ENCODE data around the gene AGBL2.

The AGBL2 gene

DNA sequence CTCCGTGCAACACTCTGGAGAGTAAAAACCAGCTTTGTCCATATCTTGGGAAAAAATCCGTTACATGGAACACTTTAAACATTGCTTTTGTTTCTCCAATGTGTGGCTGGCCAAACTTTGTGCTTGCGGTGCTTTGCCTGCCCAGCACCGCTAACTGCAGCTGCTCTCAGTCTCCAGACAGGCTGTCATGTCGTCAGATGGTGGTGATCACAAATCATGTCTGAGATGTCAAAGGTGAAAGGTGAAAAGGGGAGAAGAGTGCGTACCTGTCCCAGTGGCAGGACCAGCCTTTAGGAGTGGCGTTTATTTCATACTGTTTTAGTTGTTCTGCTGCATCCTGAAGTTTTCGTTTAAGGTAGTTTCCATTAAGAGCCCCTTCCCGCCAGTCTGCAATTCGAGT is 17.1 kb upstream of the AGBL2 start:
- Histone ChIP-seq H2AFZ (ENCODE audit: low read depth, low read length) (no peak overlapping the region), H3K79me2 (ENCODE audit: low read length) (peaks cover 34% of the 10 kb centered on the region), H3K9ac (ENCODE audit: low read length) (no peak overlapping the region), H3K4me1 (ENCODE audit: low read length) (peaks cover 14% of the 10 kb centered on the region; the same call in 1 of the 2 replicates), H3K27me3 (ENCODE audit: low read depth, low read length) (no peaks in the 10 kb centered on the region), H3K4me3 (ENCODE audit: low read length) (no peak overlapping the region), H3K9me3 (ENCODE audit: insufficient read depth, low read length) (no peaks in the 10 kb centered on the region), H3K27ac (ENCODE audit: low read length) (no peak overlapping the region), H3K36me3 (replicated peaks; ENCODE audit: low read depth, low read length) (peaks cover 69% of the 10 kb centered on the region), H3K4me2 (ENCODE audit: low read length) (no peak overlapping the region), H4K20me1 (ENCODE audit: insufficient read depth, low read length) (peaks cover 13% of the 10 kb centered on the region)
- no peak for TF ChIP-seq CTCF (IDR thresholded peaks at IDR 0.05; ENCODE audit: low read depth, low read length)
- no peak for TF ChIP-seq EZH2phosphoT487 (IDR thresholded peaks at IDR 0.05; ENCODE audit: low read depth)

DNA sequence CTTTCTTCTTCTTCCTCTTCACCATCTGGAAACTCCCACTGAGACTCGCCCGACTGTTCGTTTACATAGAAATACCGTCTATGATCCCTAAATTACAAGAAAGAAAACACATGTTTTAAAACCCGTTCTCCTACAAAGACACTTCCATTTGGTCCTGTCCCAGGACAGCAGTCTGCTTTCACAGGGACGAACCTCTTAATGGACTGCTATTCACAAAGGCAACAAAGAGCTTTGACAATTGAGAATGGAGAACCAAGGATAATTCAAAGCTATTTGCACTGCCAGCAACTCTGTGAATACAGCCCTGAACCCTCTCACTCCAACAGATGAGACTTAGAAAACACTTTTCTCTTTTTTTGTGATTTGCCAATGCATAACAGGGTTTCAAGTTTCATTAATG is 16.3 kb upstream of the AGBL2 start:
- Histone ChIP-seq H3K9me3 (ENCODE audit: insufficient read depth, low read length) (no peaks in the 10 kb centered on the region), H3K27ac (ENCODE audit: low read length) (no peak overlapping the region), H3K4me3 (ENCODE audit: low read length) (no peak overlapping the region), H3K4me2 (ENCODE audit: low read length) (no peak overlapping the region), H3K27me3 (ENCODE audit: low read depth, low read length) (no peaks in the 10 kb centered on the region), H4K20me1 (ENCODE audit: insufficient read depth, low read length) (peaks cover 13% of the 10 kb centered on the region), H3K79me2 (ENCODE audit: low read length) (peaks cover 33% of the 10 kb centered on the region), H2AFZ (ENCODE audit: low read depth, low read length) (no peak overlapping the region), H3K9ac (ENCODE audit: low read length) (no peak overlapping the region), H3K36me3 (replicated peaks; ENCODE audit: low read depth, low read length) (peaks cover 71% of the 10 kb centered on the region), H3K4me1 (ENCODE audit: low read length) (peaks cover 14% of the 10 kb centered on the region; the same call in 1 of the 2 replicates)
- TF ChIP-seq CTCF (IDR thresholded peaks at IDR 0.05; ENCODE audit: low read depth, low read length) (no peak), EZH2phosphoT487 (IDR thresholded peaks at IDR 0.05; ENCODE audit: low read depth) (no peak)

DNA sequence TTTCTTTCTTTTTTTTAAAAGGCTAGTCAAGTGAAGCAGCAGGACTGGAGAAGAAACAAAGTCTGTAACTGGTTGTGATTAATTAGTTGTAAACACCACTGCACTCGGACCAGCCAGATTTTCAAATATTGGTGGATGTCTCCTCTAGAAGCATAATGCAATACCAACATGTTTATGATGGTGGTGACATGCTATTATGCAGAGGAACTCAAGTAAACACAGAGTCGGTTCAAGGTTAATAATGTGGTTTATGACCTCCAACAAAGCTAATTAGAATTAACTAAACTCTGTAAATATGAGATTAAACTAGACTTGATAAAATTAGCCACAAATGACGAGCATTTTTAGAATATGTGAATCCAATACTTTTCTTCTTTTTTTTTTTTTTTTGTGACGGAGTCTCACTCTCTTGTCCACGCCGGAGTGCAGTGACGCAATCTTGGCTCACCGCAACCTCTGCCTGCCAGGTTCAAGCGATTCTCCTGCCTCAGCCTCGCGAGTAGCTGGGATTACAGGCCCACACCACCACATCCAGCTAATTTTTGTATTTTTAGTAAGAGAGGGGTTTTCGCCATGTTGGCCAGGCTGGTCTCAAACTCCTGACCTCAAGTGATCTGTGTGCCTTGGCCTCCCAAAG is 11.8 kb upstream of the AGBL2 start:
- Histone ChIP-seq H3K4me3 (ENCODE audit: low read length) (no peak overlapping the region), H3K27me3 (ENCODE audit: low read depth, low read length) (no peaks in the 10 kb centered on the region), H3K79me2 (ENCODE audit: low read length) (peaks cover 27% of the 10 kb centered on the region), H3K9ac (ENCODE audit: low read length) (no peak overlapping the region), H3K9me3 (ENCODE audit: insufficient read depth, low read length) (no peaks in the 10 kb centered on the region), H2AFZ (ENCODE audit: low read depth, low read length) (no peak overlapping the region), H3K27ac (ENCODE audit: low read length) (no peak overlapping the region), H3K36me3 (replicated peaks; ENCODE audit: low read depth, low read length) (peaks cover 72% of the 10 kb centered on the region), H4K20me1 (ENCODE audit: insufficient read depth, low read length) (0 out of 2 replicates have a peak, but pooled peaks cover 5% of the 10 kb centered on the region), H3K4me1 (ENCODE audit: low read length) (peaks cover 14% of the 10 kb centered on the region; the same call in 1 of the 2 replicates), H3K4me2 (ENCODE audit: low read length) (no peak overlapping the region)
- TF ChIP-seq EZH2phosphoT487 (IDR thresholded peaks at IDR 0.05; ENCODE audit: low read depth) (no peak), CTCF (IDR thresholded peaks at IDR 0.05; ENCODE audit: low read depth, low read length) (no peak)

GRCh38 chr11:47726118-47726442 is 10.9 kb upstream of the AGBL2 start:
- H3K36me3 ChIP-seq (replicated peaks; ENCODE audit: low read depth, low read length): peaks cover 66% of the 10 kb centered on the region
- no peak overlapping the region for H2AFZ ChIP-seq (ENCODE audit: low read depth, low read length)
- H3K4me2 ChIP-seq (ENCODE audit: low read length): no peak overlapping the region
- no peaks in the 10 kb centered on the region for H3K27me3 ChIP-seq (ENCODE audit: low read depth, low read length)
- H4K20me1 ChIP-seq (ENCODE audit: insufficient read depth, low read length): 0 out of 2 replicates have a peak, but pooled peaks cover 5% of the 10 kb centered on the region
- H3K27ac ChIP-seq (ENCODE audit: low read length): no peak overlapping the region
- H3K4me3 ChIP-seq (ENCODE audit: low read length): no peak overlapping the region
- H3K9me3 ChIP-seq (ENCODE audit: insufficient read depth, low read length): no peaks in the 10 kb centered on the region
- TF ChIP-seq CTCF (IDR thresholded peaks at IDR 0.05; ENCODE audit: low read depth, low read length) (no peak), EZH2phosphoT487 (IDR thresholded peaks at IDR 0.05; ENCODE audit: low read depth) (no peak)
- H3K9ac ChIP-seq (ENCODE audit: low read length): no peak overlapping the region
- H3K4me1 ChIP-seq (ENCODE audit: low read length): peaks cover 10% of the 10 kb centered on the region; the same call in 1 of the 2 replicates
- H3K79me2 ChIP-seq (ENCODE audit: low read length): peaks cover 21% of the 10 kb centered on the region

Data from OCI-LY3 (cell line).